SU-DHL-6 (cell line): ENCODE measurements around the gene OR2A42.
"Not testable (repeated sequence)": the region's sequence is repeated elsewhere in the genome, so short reads cannot be mapped to it uniquely, and the experiment has no call there.

Experiments used
- CTCF ChIP-seq: fragments of 200-600 bp; sonication (generic); IDR thresholded peaks from one replicate; pipeline ENCODE4 v1.5.1; 2017; ENCODE audit warnings: antibody characterized with exemption, mild to moderate bottlenecking, low read length, moderate library complexity; ENCODE audit not compliant: insufficient read depth, poor library complexity, severe bottlenecking
- EZH2phosphoT487 ChIP-seq: fragments of 200-600 bp; sonication (generic), shearing (Covaris generic); conservative IDR thresholded peaks from 2 replicates; pipeline ENCODE4 v1.6.1; 2018; ENCODE audit warnings: mild to moderate bottlenecking, antibody characterized with exemption, low read length, moderate library complexity, mixed read lengths

DNA sequence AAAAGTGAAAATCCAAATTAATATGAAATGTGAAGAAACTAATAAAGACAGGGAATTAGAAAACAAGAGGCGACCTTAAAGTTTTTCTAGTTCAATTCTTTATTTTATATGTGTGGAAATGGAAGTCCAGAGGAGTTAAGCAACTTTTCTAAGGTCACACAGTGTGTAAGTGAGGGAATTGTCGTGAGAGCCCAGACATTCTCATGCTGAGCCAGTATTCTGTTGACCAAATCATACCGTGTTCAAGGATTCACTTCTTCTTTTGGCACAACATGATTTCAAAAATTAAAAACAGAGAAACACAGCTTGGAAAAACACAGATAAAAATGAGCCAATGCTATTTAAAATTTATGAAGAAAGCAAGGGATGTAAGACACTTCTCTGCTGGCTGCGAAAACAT is 12.5 kb downstream of the OR2A42 start:
- not testable (repeated sequence) for TF ChIP-seq CTCF, EZH2phosphoT487
